GM21723 (cell line): ENCODE measurements around the gene RPL7L1.

Source experiments
- ATAC-seq: cut with Tn5 transposase; IDR thresholded peaks from one replicate; pipeline ENCODE4 v1.9.1; 2021; ENCODE audit warnings: mild to moderate bottlenecking, moderate library complexity; ENCODE audit not compliant: unreplicated experiment

RPL7L1 gene

GRCh38 chr6:42928986-42929820 is 49.8 kb downstream of the RPL7L1 start, which contains the start of gene CNPY3:
TSS of gene CNPY3 (plus strand) at chr6:42929480. CDS start at chr6:42929571, 91 bp downstream.
- peak; percentile 82 for ATAC-seq

- peak; percentile 48 for ATAC-seq
These were observed 50.5 kb downstream of the RPL7L1 start for GRCh38 chr6:42929821-42930360.

- ATAC-seq = no peak
These were observed 53.0 kb downstream of the RPL7L1 start for GRCh38 chr6:42932412-42932811.

GRCh38 chr6:42933205-42933604 is 53.8 kb downstream of the RPL7L1 start:
- no peak for ATAC-seq

GRCh38 chr6:42935322-42935721 is 55.9 kb downstream of the RPL7L1 start:
- no peak for ATAC-seq

- ATAC-seq = no peak
These were observed 57.0 kb downstream of the RPL7L1 start for GRCh38 chr6:42936398-42936797.

GRCh38 chr6:42937548-42938427 is 58.4 kb downstream of the RPL7L1 start:
- no peak for ATAC-seq

GRCh38 chr6:42938428-42938796 is 59.0 kb downstream of the RPL7L1 start:
- ATAC-seq = no peak

GRCh38 chr6:42938987-42939809 is 59.8 kb downstream of the RPL7L1 start:
- no peak for ATAC-seq
